SJCRH30 (cell line): ENCODE results near the gene OCLN. TPM values are rescaled to one million over a fixed set of nuclear protein-coding genes. Genes with fewer than 3 reads are reported as not detected.
"Not testable (repeated sequence)": the region's sequence is repeated elsewhere in the genome, so short reads cannot be mapped to it uniquely, and the experiment has no call there.

Source experiments
- DNase-seq, 2 experiments: peaks; one replicate each; pipeline ENCODE4 v3.0.0-alpha.2; 2015 to 2020
- H3K27ac ChIP-seq: fragments of 250-450 bp; sonication (Bioruptor Pico); 2 replicates; pipeline ENCODE4 v1.5.1; 2020; ENCODE audit warnings: mild to moderate bottlenecking, moderate library complexity
- H3K27me3 ChIP-seq: fragments of 250-450 bp; sonication (Bioruptor Pico); 2 replicates; pipeline ENCODE4 v1.5.1; 2020; ENCODE audit warnings: mild to moderate bottlenecking, moderate library complexity
- H3K36me3 ChIP-seq: fragments of 250-450 bp; sonication (Bioruptor Pico); 2 replicates; pipeline ENCODE4 v1.5.1; 2020; ENCODE audit warnings: mild to moderate bottlenecking, moderate library complexity
- H3K4me1 ChIP-seq: fragments of 250-450 bp; sonication (Bioruptor Pico); 2 replicates; pipeline ENCODE4 v1.5.1; 2020; ENCODE audit warnings: mild to moderate bottlenecking, moderate library complexity
- H3K4me3 ChIP-seq: fragments of 250-450 bp; sonication (Bioruptor Pico); 2 replicates; pipeline ENCODE4 v1.5.1; 2020; ENCODE audit warnings: mild to moderate bottlenecking, moderate library complexity
- H3K9me3 ChIP-seq: fragments of 250-450 bp; sonication (Bioruptor Pico); replicated peaks from 2 replicates; pipeline ENCODE4 v1.5.1; 2020; ENCODE audit warnings: mild to moderate bottlenecking, moderate library complexity
- total RNA-seq: library from RNA; depleted of rRNA; stranded (reverse); fragments of >200 nt; shearing (Covaris generic); gene quantifications from 2 replicates; pipeline ENCODE4 v1.2.3, GENCODE V29; 2014

Gene OCLN
- total RNA-seq, 1 experiment from 2014 or later, result 36.1 TPM

- Histone ChIP-seq H3K9me3 (no peaks in the 10 kb centered on the region), H3K4me1 (peaks cover 43% of the 10 kb centered on the region), H3K27me3 (no peaks in the 10 kb centered on the region), H3K4me3 (no peak overlapping the region), H3K36me3 (no peaks in the 10 kb centered on the region), H3K27ac (peak overlapping the region; percentile 90)
- DNase-seq, result peak in 1 of 2 experiments; percentile 61
Measured at GRCh38 chr5:69502767-69503488, 10.3 kb downstream of the OCLN start.

- H3K9me3 ChIP-seq, result no peaks in the 10 kb centered on the region
- peaks cover 6% of the 10 kb centered on the region; the same call in 1 of the 2 replicates for H3K36me3 ChIP-seq
- no peak for DNase-seq
- no peak overlapping the region for H3K27ac ChIP-seq
- no peak overlapping the region for H3K4me3 ChIP-seq
- peaks cover 41% of the 10 kb centered on the region for H3K4me1 ChIP-seq
- H3K27me3 ChIP-seq, result no peaks in the 10 kb centered on the region
Measured at GRCh38 chr5:69504036-69504435, 11.4 kb downstream of the OCLN start.

GRCh38 chr5:69505306-69505705, 12.7 kb downstream of the OCLN start:
- Histone ChIP-seq H3K27ac (no peak overlapping the region), H3K9me3 (no peaks in the 10 kb centered on the region), H3K4me1 (peaks cover 31% of the 10 kb centered on the region), H3K36me3 (peaks cover 10% of the 10 kb centered on the region), H3K27me3 (no peaks in the 10 kb centered on the region), H3K4me3 (no peak overlapping the region)
- no peak for DNase-seq

- no peaks in the 10 kb centered on the region for H3K4me1 ChIP-seq
- no peaks in the 10 kb centered on the region for H3K27me3 ChIP-seq
- peaks cover 10% of the 10 kb centered on the region for H3K36me3 ChIP-seq
- peaks cover 7% of the 10 kb centered on the region; the same call in 1 of the 2 replicates for H3K9me3 ChIP-seq
- H3K27ac ChIP-seq, result no peak overlapping the region
- no peak overlapping the region for H3K4me3 ChIP-seq
- no peak for DNase-seq
Measured at GRCh38 chr5:69509212-69509611, 16.6 kb downstream of the OCLN start.

GRCh38 chr5:69510694-69511093, 18.1 kb downstream of the OCLN start:
- no peaks in the 10 kb centered on the region for H3K27me3 ChIP-seq
- H3K9me3 ChIP-seq, result peaks cover 7% of the 10 kb centered on the region; the same call in 1 of the 2 replicates
- H3K4me1 ChIP-seq, result no peaks in the 10 kb centered on the region
- H3K36me3 ChIP-seq, result peaks cover 10% of the 10 kb centered on the region
- no peak overlapping the region for H3K27ac ChIP-seq
- DNase-seq, result no peak
- H3K4me3 ChIP-seq, result no peak overlapping the region

GRCh38 chr5:69512740-69513260, 20.2 kb downstream of the OCLN start:
- Histone ChIP-seq H3K36me3 (peaks cover 10% of the 10 kb centered on the region), H3K27me3 (no peaks in the 10 kb centered on the region), H3K4me1 (peaks cover 2% of the 10 kb centered on the region), H3K27ac (no peak overlapping the region), H3K4me3 (no peak overlapping the region), H3K9me3 (peaks cover 7% of the 10 kb centered on the region; the same call in 1 of the 2 replicates)
- no peak for DNase-seq

GRCh38 chr5:69515570-69515969, 23.0 kb downstream of the OCLN start:
- DNase-seq, H3K27ac ChIP-seq: not testable (repeated sequence)

GRCh38 chr5:69516769-69517168, 24.2 kb downstream of the OCLN start:
- Histone ChIP-seq H3K9me3 (peaks cover 7% of the 10 kb centered on the region; the same call in 1 of the 2 replicates), H3K27ac (no peak overlapping the region), H3K27me3 (no peaks in the 10 kb centered on the region), H3K36me3 (no peaks in the 10 kb centered on the region; the same call in 1 of the 2 replicates), H3K4me3 (no peak overlapping the region), H3K4me1 (peaks cover 31% of the 10 kb centered on the region)
- DNase-seq, result no peak

More at GRCh38 chr5:69515570-69515969, 23.0 kb downstream of the OCLN start:
- not testable (repeated sequence) for H3K4me3 ChIP-seq, H3K9me3 ChIP-seq, H3K27me3 ChIP-seq, H3K36me3 ChIP-seq
- H3K4me1 ChIP-seq, result peaks cover 21% of the 10 kb centered on the region

- no peak overlapping the region for H3K4me3 ChIP-seq
Measured at GRCh38 chr5:69517763-69518212, 25.2 kb downstream of the OCLN start.

GRCh38 chr5:69519285-69519684, 26.7 kb downstream of the OCLN start:
- Histone ChIP-seq H3K27me3 (no peaks in the 10 kb centered on the region), H3K4me3 (no peak overlapping the region), H3K4me1 (peaks cover 33% of the 10 kb centered on the region), H3K9me3 (no peaks in the 10 kb centered on the region), H3K36me3 (no peaks in the 10 kb centered on the region), H3K27ac (peak overlapping the region; percentile 47; the same call in 1 of the 2 replicates)
- DNase-seq, result no peak

More at GRCh38 chr5:69517763-69518212, 25.2 kb downstream of the OCLN start:
- DNase-seq, result peak; percentile 33 to 76
- Histone ChIP-seq H3K27me3 (no peaks in the 10 kb centered on the region), H3K4me1 (peaks cover 33% of the 10 kb centered on the region), H3K36me3 (no peaks in the 10 kb centered on the region; the same call in 1 of the 2 replicates), H3K9me3 (peaks cover 6% of the 10 kb centered on the region; the same call in 1 of the 2 replicates), H3K27ac (peak overlapping the region; percentile 47)

GRCh38 chr5:69522035-69522434, 29.4 kb downstream of the OCLN start:
- no peaks in the 10 kb centered on the region for H3K27me3 ChIP-seq
- no peaks in the 10 kb centered on the region for H3K36me3 ChIP-seq
- peaks cover 33% of the 10 kb centered on the region for H3K4me1 ChIP-seq
- peak overlapping the region; percentile 79; the same call in 1 of the 2 replicates for H3K27ac ChIP-seq
- no peak for DNase-seq
- H3K9me3 ChIP-seq, result no peaks in the 10 kb centered on the region
- H3K4me3 ChIP-seq, result no peak overlapping the region

GRCh38 chr5:69525490-69525889, 32.9 kb downstream of the OCLN start:
- Histone ChIP-seq H3K4me3 (no peak overlapping the region), H3K27ac (no peak overlapping the region), H3K27me3 (no peaks in the 10 kb centered on the region), H3K36me3 (no peaks in the 10 kb centered on the region), H3K4me1 (peaks cover 13% of the 10 kb centered on the region; the same call in 1 of the 2 replicates), H3K9me3 (no peaks in the 10 kb centered on the region; the same call in 1 of the 2 replicates)
- DNase-seq, result no peak

- no peak overlapping the region for H3K4me3 ChIP-seq
- H3K9me3 ChIP-seq, result no peaks in the 10 kb centered on the region; the same call in 1 of the 2 replicates
- H3K27ac ChIP-seq, result no peak overlapping the region
- H3K36me3 ChIP-seq, result no peaks in the 10 kb centered on the region
- DNase-seq, result no peak
- no peaks in the 10 kb centered on the region for H3K27me3 ChIP-seq
- peaks cover 3% of the 10 kb centered on the region; the same call in 1 of the 2 replicates for H3K4me1 ChIP-seq
Measured at GRCh38 chr5:69526660-69527059, 34.1 kb downstream of the OCLN start.

- H3K36me3 ChIP-seq, result no peaks in the 10 kb centered on the region
- H3K4me1 ChIP-seq, result no peaks in the 10 kb centered on the region
- H3K4me3 ChIP-seq, result no peak overlapping the region
- no peaks in the 10 kb centered on the region; the same call in 1 of the 2 replicates for H3K9me3 ChIP-seq
- no peak overlapping the region for H3K27ac ChIP-seq
- H3K27me3 ChIP-seq, result no peaks in the 10 kb centered on the region
- DNase-seq, result no peak
Measured at GRCh38 chr5:69527128-69527770, 34.7 kb downstream of the OCLN start.

- Histone ChIP-seq H3K4me1 (no peaks in the 10 kb centered on the region), H3K27me3 (no peaks in the 10 kb centered on the region), H3K9me3 (no peaks in the 10 kb centered on the region; the same call in 1 of the 2 replicates), H3K4me3 (no peak overlapping the region), H3K27ac (no peak overlapping the region), H3K36me3 (no peaks in the 10 kb centered on the region)
- no peak for DNase-seq
Measured at GRCh38 chr5:69528035-69528434, 35.4 kb downstream of the OCLN start.
